NT2/D1 (cell line): Measurements from ENCODE around the gene GLIS1.
A peak's percentile ranks its signal among the peaks of the same experiment; 100 is the strongest.

Experiments
- DNase-seq: peaks from one replicate; pipeline ENCODE4 v3.0.0-alpha.2; 2011; ENCODE audit warnings: low read depth, low spot score
- H3K27me3 ChIP-seq: 2 replicates; pipeline ENCODE4 v1.6.0; 2011; ENCODE audit warnings: mild to moderate bottlenecking; ENCODE audit not compliant: insufficient read length, insufficient read depth
- H3K36me3 ChIP-seq: 2 replicates; pipeline ENCODE4 v1.6.1; 2011; ENCODE audit warnings: mild to moderate bottlenecking, low read length, mixed read lengths; ENCODE audit not compliant: insufficient read depth, insufficient read length
- H3K4me1 ChIP-seq: 2 replicates; pipeline ENCODE4 v1.5.1; 2011; ENCODE audit not compliant: insufficient read depth, insufficient read length
- H3K4me3 ChIP-seq: 2 replicates; pipeline ENCODE4 v1.5.1; 2011; ENCODE audit warnings: low read depth; ENCODE audit not compliant: insufficient read length
- H3K9ac ChIP-seq: 2 replicates; pipeline ENCODE4 v1.6.0; 2011; ENCODE audit warnings: low read depth; ENCODE audit not compliant: insufficient read length
- H3K9me3 ChIP-seq: 2 replicates; pipeline ENCODE4 v1.5.1; 2011; ENCODE audit warnings: mild to moderate bottlenecking, low read length; ENCODE audit not compliant: insufficient read depth
- SUZ12 ChIP-seq: IDR thresholded peaks from 2 replicates; pipeline ENCODE4 v1.6.1; 2011; ENCODE audit not compliant: insufficient read length, insufficient read depth; ENCODE audit errors: extremely low read depth
- YY1 ChIP-seq: IDR thresholded peaks from 2 replicates; pipeline ENCODE4 v1.6.1; 2011; ENCODE audit not compliant: insufficient read length, insufficient read depth
- ZNF274 ChIP-seq: IDR thresholded peaks from 2 replicates; pipeline ENCODE4 v1.6.1; 2011; ENCODE audit warnings: mild to moderate bottlenecking, low read depth, low read length

GLIS1 gene

GRCh38 chr1:53520481-53520880, 218.5 kb downstream of the GLIS1 start:
- TF ChIP-seq SUZ12 (no peak), YY1 (no peak), ZNF274 (no peak)
- DNase-seq, result no peak
- Histone ChIP-seq H3K4me1 (peaks cover 13% of the 10 kb centered on the region), H3K27me3 (no peaks in the 10 kb centered on the region), H3K9ac (no peak overlapping the region), H3K36me3 (no peaks in the 10 kb centered on the region), H3K9me3 (no peaks in the 10 kb centered on the region), H3K4me3 (no peak overlapping the region)

GRCh38 chr1:53519421-53519820, 219.5 kb downstream of the GLIS1 start:
- TF ChIP-seq YY1, result no peak
- TF ChIP-seq ZNF274, result no peak
- no peak for TF ChIP-seq SUZ12
- Histone ChIP-seq H3K27me3 (no peaks in the 10 kb centered on the region), H3K9ac (peak overlapping the region; percentile 37), H3K4me3 (no peak overlapping the region), H3K36me3 (no peaks in the 10 kb centered on the region), H3K9me3 (no peaks in the 10 kb centered on the region), H3K4me1 (peaks cover 13% of the 10 kb centered on the region)
- no peak for DNase-seq

DNA sequence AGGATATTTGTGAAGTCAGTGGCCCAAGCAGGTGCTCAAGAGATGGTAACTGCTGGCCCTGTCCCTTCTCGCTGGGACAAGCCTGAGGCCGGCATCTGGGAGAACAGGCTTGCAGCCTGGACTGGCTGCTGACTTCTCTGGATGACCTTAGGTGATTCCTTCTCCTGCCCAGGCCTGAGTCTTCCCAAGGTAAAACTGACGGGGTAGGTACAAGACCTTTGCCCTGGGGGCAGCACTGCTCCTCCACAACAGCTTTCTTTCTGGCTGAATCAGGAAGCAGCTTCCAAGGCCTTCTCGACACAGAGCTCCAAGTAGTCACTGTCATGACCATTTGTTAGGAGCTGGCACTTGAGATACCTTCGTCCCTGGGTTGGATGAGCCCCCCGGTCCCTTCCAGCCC, 220.2 kb downstream of the GLIS1 start:
- H3K4me3 ChIP-seq, result no peak overlapping the region
- no peak overlapping the region for H3K9ac ChIP-seq
- H3K36me3 ChIP-seq, result no peaks in the 10 kb centered on the region
- no peak for DNase-seq
- H3K27me3 ChIP-seq, result no peaks in the 10 kb centered on the region
- H3K4me1 ChIP-seq, result peaks cover 16% of the 10 kb centered on the region
- TF ChIP-seq YY1 (no peak), ZNF274 (no peak), SUZ12 (no peak)
- H3K9me3 ChIP-seq, result no peaks in the 10 kb centered on the region

- DNase-seq, result no peak
- Histone ChIP-seq H3K9me3 (no peaks in the 10 kb centered on the region), H3K36me3 (no peaks in the 10 kb centered on the region), H3K4me3 (no peak overlapping the region), H3K9ac (no peak overlapping the region), H3K27me3 (no peaks in the 10 kb centered on the region), H3K4me1 (peaks cover 25% of the 10 kb centered on the region)
- TF ChIP-seq ZNF274, result no peak
- no peak for TF ChIP-seq YY1
- TF ChIP-seq SUZ12, result no peak
Observed at GRCh38 chr1:53517821-53518352, 221.1 kb downstream of the GLIS1 start.

DNA sequence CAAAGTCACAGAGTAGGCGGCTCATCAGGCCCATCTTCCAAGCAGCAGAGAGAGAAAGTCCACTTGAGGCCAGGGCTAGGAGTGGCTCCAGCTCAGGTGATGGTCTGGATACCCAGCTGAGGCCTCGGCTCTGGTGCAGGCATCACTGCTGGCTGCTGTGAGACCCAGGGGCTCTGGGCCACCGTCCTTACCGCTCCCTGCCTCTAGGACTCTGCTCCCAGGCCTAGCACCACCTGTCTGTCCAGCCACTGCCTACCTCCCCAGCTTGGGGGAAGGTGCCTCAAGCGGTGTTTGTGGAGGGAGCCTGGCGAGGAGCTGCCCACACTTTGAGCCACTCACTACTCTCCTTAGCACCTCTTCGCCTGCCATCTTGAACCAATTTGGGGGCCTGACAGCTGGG, 221.9 kb downstream of the GLIS1 start:
- no peaks in the 10 kb centered on the region for H3K36me3 ChIP-seq
- TF ChIP-seq SUZ12 (no peak), YY1 (no peak), ZNF274 (no peak)
- H3K4me1 ChIP-seq, result peaks cover 32% of the 10 kb centered on the region

GRCh38 chr1:53516181-53516580, 222.8 kb downstream of the GLIS1 start:
- Histone ChIP-seq H3K9ac (no peak overlapping the region), H3K4me1 (peaks cover 35% of the 10 kb centered on the region), H3K27me3 (no peaks in the 10 kb centered on the region), H3K9me3 (no peaks in the 10 kb centered on the region), H3K4me3 (no peak overlapping the region), H3K36me3 (no peaks in the 10 kb centered on the region)
- TF ChIP-seq YY1, result no peak
- no peak for TF ChIP-seq ZNF274
- TF ChIP-seq SUZ12, result no peak
- DNase-seq, result no peak

More for the DNA sequence above, 221.9 kb downstream of the GLIS1 start:
- no peak for DNase-seq
- Histone ChIP-seq H3K27me3 (no peaks in the 10 kb centered on the region), H3K9ac (no peak overlapping the region), H3K4me3 (no peak overlapping the region), H3K9me3 (no peaks in the 10 kb centered on the region)

- Histone ChIP-seq H3K4me3 (no peak overlapping the region), H3K36me3 (no peaks in the 10 kb centered on the region), H3K9me3 (no peaks in the 10 kb centered on the region), H3K27me3 (no peaks in the 10 kb centered on the region), H3K4me1 (peaks cover 35% of the 10 kb centered on the region), H3K9ac (no peak overlapping the region)
- no peak for TF ChIP-seq YY1
- no peak for TF ChIP-seq SUZ12
- TF ChIP-seq ZNF274, result no peak
- DNase-seq, result no peak
Observed at GRCh38 chr1:53514436-53514835, 224.5 kb downstream of the GLIS1 start.
